Cardiac muscle cell (in vitro differentiated cells and primary cell): ENCODE measurements around the gene CCNYL1. TPM values are rescaled to one million over a fixed set of nuclear protein-coding genes. Genes with fewer than 3 reads are reported as not detected.
"Not testable (repeated sequence)": the region's sequence is repeated elsewhere in the genome, so short reads cannot be mapped to it uniquely, and the experiment has no call there.

Source experiments
- DNase-seq, 2 donors: peaks; one replicate each; pipeline versions ENCODE4 v3.0.0 to v3.0.0-alpha.2; 2010 to 2017; ENCODE audit warnings: low read depth in 1 of 2, low spot score in 1 of 2
- H3K27ac ChIP-seq: fragments of 200-600 bp; sonication (generic); 2 replicates; pipeline ENCODE4 v1.5.1; 2016
- H3K27me3 ChIP-seq: fragments of 200-600 bp; sonication (generic); 2 replicates; pipeline ENCODE4 v1.6.0; 2016; ENCODE audit warnings: control low read depth
- H3K36me3 ChIP-seq: fragments of 200-600 bp; sonication (generic); 2 replicates; pipeline ENCODE4 v1.5.1; 2016; ENCODE audit warnings: control low read depth
- H3K4me1 ChIP-seq: fragments of 200-600 bp; sonication (generic); 2 replicates; pipeline ENCODE4 v1.8.1; 2017; ENCODE audit warnings: low read depth, mild to moderate bottlenecking, mixed run types
- H3K4me3 ChIP-seq: fragments of 200-600 bp; sonication (generic); 2 replicates; pipeline ENCODE4 v1.5.1; 2016; ENCODE audit warnings: mild to moderate bottlenecking
- H3K9me3 ChIP-seq: fragments of 200-600 bp; sonication (generic); 2 replicates; pipeline ENCODE4 v1.5.1; 2017; ENCODE audit warnings: low read depth, mild to moderate bottlenecking, control low read depth
- polyA plus RNA-seq: library from polyadenylated mRNA; unstranded; fragments of >200 nt; fragmentation: Nextera tagmentation; extraction: Ambion mirVana; gene quantifications from 2 replicates; pipeline ENCODE4 v1.2.1, GENCODE V29; 2016
- total RNA-seq: library from RNA; depleted of rRNA; stranded (reverse); fragments of >200 nt; gene quantifications from 2 replicates; pipeline ENCODE4 v1.2.3, GENCODE V29; 2016
- TF ChIP-seq, protein P1 (sequence below): IDR thresholded peaks from 2 replicates; pipeline ENCODE4 v1.5.1; 2012; ENCODE audit warnings: low read depth, mild to moderate bottlenecking, low read length

The CCNYL1 gene
- total and polyA plus RNA-seq, 2 experiments from 2014 or later = 6.8 to 7.4 TPM

DNA sequence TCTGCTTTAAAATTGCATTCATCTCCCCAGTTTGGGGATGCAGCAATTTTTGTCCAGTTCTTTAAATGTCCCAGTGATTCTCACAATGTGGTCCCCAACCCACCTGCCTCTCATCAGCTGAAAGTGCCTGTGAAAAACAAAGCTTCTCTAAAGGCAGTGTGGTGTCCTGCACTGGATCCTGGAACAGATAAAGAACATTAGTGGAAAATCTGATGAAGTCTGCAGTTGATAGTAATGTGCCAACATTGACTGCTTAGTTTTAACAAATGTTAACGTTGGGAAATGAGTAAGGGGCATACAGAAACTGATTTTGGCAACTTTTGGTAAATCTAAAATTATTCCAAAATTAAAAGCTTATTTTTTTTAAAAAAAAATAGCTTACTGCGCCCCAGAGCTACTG, 49.0 kb downstream of the CCNYL1 start:
- H3K36me3 ChIP-seq = no peaks in the 10 kb centered on the region
- TF ChIP-seq, protein P1, sequence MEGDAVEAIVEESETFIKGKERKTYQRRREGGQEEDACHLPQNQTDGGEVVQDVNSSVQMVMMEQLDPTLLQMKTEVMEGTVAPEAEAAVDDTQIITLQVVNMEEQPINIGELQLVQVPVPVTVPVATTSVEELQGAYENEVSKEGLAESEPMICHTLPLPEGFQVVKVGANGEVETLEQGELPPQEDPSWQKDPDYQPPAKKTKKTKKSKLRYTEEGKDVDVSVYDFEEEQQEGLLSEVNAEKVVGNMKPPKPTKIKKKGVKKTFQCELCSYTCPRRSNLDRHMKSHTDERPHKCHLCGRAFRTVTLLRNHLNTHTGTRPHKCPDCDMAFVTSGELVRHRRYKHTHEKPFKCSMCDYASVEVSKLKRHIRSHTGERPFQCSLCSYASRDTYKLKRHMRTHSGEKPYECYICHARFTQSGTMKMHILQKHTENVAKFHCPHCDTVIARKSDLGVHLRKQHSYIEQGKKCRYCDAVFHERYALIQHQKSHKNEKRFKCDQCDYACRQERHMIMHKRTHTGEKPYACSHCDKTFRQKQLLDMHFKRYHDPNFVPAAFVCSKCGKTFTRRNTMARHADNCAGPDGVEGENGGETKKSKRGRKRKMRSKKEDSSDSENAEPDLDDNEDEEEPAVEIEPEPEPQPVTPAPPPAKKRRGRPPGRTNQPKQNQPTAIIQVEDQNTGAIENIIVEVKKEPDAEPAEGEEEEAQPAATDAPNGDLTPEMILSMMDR = no peak
- H3K27me3 ChIP-seq = no peaks in the 10 kb centered on the region
- H3K9me3 ChIP-seq = no peaks in the 10 kb centered on the region
- peaks cover 18% of the 10 kb centered on the region for H3K4me1 ChIP-seq
- H3K4me3 ChIP-seq = no peak overlapping the region
- no peak for DNase-seq
- no peak overlapping the region for H3K27ac ChIP-seq

DNA sequence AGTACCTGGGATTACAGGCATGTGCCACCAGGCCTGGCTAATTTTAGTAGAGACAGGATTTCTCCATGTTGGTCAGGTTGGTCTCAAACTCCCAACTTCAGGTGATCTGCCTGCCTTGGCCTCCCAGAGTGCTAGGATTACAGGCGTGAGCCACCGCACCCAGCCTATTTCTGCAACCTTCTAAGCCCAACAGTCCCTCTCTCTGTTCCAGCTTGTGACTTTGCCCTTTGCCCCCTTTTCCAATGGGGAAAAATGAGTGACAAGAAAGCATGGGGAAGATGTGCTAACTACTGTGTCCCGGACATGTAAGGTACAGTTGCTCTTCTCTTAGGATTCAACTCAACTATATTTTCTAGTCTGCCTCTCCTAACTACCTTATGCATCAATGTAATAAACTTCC, 50.0 kb downstream of the CCNYL1 start:
- DNase-seq, H3K27me3 ChIP-seq, H3K36me3 ChIP-seq, H3K4me3 ChIP-seq, H3K9me3 ChIP-seq, H3K27ac ChIP-seq: not testable (repeated sequence)
- peaks cover 28% of the 10 kb centered on the region for H3K4me1 ChIP-seq

DNA sequence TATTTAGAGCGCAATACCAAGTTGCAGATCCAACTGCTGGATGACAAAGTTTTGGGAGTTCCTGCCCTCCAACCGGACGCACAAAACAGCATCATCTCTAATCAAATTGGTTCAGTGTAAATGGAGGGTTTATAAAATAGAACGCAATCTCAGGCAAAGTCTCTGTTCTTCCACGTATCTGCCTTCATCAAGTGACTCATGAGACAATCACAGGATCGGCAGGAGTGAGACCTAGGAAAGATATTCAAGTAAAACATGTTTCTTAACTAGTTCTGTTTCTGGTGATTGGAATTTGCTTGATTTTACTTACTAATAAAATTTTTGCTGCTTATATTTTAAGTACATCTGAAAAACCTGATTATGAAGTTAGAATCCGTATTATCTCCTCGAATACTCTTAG, 50.7 kb downstream of the CCNYL1 start:
- no peaks in the 10 kb centered on the region for H3K27me3 ChIP-seq
- no peaks in the 10 kb centered on the region for H3K36me3 ChIP-seq
- H3K4me1 ChIP-seq = peaks cover 30% of the 10 kb centered on the region
- H3K4me3 ChIP-seq = no peak overlapping the region
- no peaks in the 10 kb centered on the region for H3K9me3 ChIP-seq
- no peak overlapping the region for H3K27ac ChIP-seq
- TF ChIP-seq, protein P1 = no peak
- DNase-seq = no peak

DNA sequence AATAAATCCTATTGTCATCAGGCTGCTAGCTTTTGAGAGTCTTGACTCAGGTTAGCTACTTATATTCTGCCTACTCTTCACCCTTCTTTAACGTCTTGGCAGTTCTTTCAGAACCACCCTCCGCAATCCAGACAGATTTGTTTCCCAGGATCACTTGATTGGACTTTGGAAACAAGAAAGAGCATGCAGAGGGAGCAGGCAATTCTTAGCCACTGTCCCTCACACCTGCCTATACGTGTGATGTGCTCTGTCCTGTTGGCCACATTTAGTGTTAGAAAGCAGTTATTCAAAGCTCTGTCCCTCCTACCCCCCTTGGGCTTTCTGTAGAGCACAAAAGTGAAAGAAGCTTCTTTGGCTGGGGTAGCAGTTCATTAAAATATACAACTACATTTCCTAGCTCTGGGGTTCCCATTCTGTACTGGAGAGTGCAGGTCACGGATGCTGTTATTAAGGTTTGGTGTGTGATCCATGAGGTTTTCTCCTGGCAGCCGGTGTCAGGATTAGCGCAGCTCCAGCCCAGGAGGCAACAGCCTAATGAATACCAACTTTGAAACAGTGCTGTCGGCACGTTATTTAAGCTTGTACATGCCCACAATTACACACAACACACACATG, 52.0 kb downstream of the CCNYL1 start:
- no peaks in the 10 kb centered on the region for H3K27me3 ChIP-seq
- H3K4me1 ChIP-seq = peaks cover 30% of the 10 kb centered on the region
- H3K27ac ChIP-seq = no peak overlapping the region
- DNase-seq = no peak
- H3K4me3 ChIP-seq = no peak overlapping the region
- TF ChIP-seq, protein P1 = no peak
- no peaks in the 10 kb centered on the region for H3K9me3 ChIP-seq
- H3K36me3 ChIP-seq = no peaks in the 10 kb centered on the region

DNA sequence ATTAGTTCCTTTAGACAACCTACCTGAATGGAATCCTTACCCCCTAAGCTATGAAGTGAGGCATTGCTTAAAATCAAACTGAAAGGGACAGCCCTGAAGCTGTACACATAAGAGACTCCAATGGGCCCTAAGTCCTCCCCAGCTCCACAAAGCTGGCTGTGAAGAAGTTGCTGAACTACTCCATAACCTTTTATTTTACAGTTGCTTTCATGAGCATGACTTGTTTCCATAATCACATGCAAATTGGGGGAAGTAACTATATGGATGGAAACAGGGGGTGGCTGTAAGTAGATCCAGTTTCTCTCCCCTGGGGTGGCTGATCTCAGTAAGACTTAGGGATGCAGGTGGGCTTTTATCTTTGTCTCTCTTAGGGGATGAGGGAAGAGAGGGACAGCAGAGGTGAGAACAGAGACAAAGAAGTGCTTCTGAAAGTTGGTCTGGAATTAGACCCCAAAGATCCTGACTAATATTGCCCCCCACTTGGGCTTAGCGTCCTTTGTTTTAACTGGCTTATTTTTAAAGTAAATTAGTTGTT, 52.7 kb downstream of the CCNYL1 start:
- no peaks in the 10 kb centered on the region for H3K27me3 ChIP-seq
- no peak overlapping the region for H3K4me3 ChIP-seq
- H3K4me1 ChIP-seq = peaks cover 30% of the 10 kb centered on the region
- H3K27ac ChIP-seq = no peak overlapping the region
- H3K36me3 ChIP-seq = no peaks in the 10 kb centered on the region
- TF ChIP-seq, protein P1 = no peak
- no peaks in the 10 kb centered on the region for H3K9me3 ChIP-seq
- no peak for DNase-seq

DNA sequence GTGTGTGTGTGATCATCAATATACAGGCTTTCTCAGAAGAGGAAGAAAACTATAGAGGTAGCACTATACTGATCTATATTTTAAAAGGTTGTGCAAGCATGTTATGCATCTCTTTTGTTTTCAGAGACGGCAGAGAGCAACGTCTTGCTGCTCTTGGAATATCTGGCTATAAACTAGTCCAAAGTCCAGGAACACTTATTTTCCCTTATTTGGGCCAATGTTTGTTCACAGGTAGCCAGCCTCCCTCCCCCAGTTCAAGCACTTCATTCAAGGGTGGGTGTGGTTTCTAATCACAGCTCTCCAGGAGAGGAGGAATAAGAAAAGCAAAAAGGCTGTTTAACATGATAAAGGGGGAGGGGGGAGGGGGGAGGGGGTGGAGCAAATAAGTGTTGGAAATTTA, 54.1 kb downstream of the CCNYL1 start:
- Histone ChIP-seq H3K4me3 (peak overlapping the region; percentile 1), H3K36me3 (no peaks in the 10 kb centered on the region), H3K27ac (peak overlapping the region; percentile 40), H3K9me3 (no peaks in the 10 kb centered on the region), H3K4me1 (peaks cover 30% of the 10 kb centered on the region), H3K27me3 (peaks cover 2% of the 10 kb centered on the region)
- TF ChIP-seq, protein P1 = no peak
- DNase-seq = peak in 1 of 2 donors; percentile 30
